HL-60 (cell line): ENCODE measurements around the gene SLC9A7.

Source experiments
- DNase-seq, 2 experiments: peaks; one replicate each; pipeline ENCODE4 v3.0.0-alpha.2; 2010 to 2020; ENCODE audit warnings: low read depth in 1 of 2, low spot score in 1 of 2
- H3K27ac ChIP-seq: fragments of 250-450 bp; sonication (Bioruptor Pico); replicated peaks from 2 replicates; pipeline ENCODE4 v1.5.1; 2020; ENCODE audit warnings: mild to moderate bottlenecking, moderate library complexity
- H3K27me3 ChIP-seq: fragments of 250-450 bp; sonication (Bioruptor Pico); 2 replicates; pipeline ENCODE4 v1.5.1; 2021; ENCODE audit warnings: mild to moderate bottlenecking, moderate library complexity; ENCODE audit not compliant: insufficient read depth, poor library complexity, severe bottlenecking
- H3K4me3 ChIP-seq: replicated peaks from 2 replicates; pipeline ENCODE4 v1.5.1; 2011; ENCODE audit warnings: mild to moderate bottlenecking, control low read depth, low read length; ENCODE audit not compliant: insufficient read depth
- CTCF ChIP-seq: IDR thresholded peaks from one replicate; pipeline ENCODE4 v1.5.1; 2011; ENCODE audit warnings: low read length, control low read depth, inconsistent platforms; ENCODE audit not compliant: insufficient read depth
- GABPA ChIP-seq: IDR thresholded peaks from 2 replicates; pipeline ENCODE4 v1.6.1; 2012; ENCODE audit warnings: low read depth
- POLR2AphosphoS5 ChIP-seq: IDR thresholded peaks from 2 replicates; pipeline ENCODE4 v1.6.1; 2012; ENCODE audit warnings: low read depth
- SPI1 ChIP-seq: IDR thresholded peaks from 2 replicates; pipeline ENCODE4 v1.6.1; 2012; ENCODE audit warnings: low read depth, mild to moderate bottlenecking, borderline replicate concordance
- TF ChIP-seq, protein P1 (sequence below): IDR thresholded peaks from 2 replicates; pipeline ENCODE4 v1.6.1; 2012; ENCODE audit warnings: low read depth; ENCODE audit not compliant: insufficient replicate concordance

Gene SLC9A7

GRCh38 chrX:46757593-46757992, 1.3 kb downstream of the SLC9A7 start:
- Histone ChIP-seq H3K27me3 (no peaks in the 10 kb centered on the region), H3K27ac (no peak overlapping the region), H3K4me3 (peak overlapping the region; percentile 60; the same call in 1 of the 2 replicates)
- no peak for DNase-seq
- no peak for TF ChIP-seq SPI1
- TF ChIP-seq GABPA: no peak
- no peak for TF ChIP-seq CTCF

GRCh38 chrX:46757052-46757451, 1.9 kb downstream of the SLC9A7 start:
- H3K27me3 ChIP-seq: no peaks in the 10 kb centered on the region
- no peak overlapping the region for H3K4me3 ChIP-seq
- DNase-seq: no peak
- no peak overlapping the region for H3K27ac ChIP-seq
- TF ChIP-seq SPI1 (no peak), CTCF (no peak), POLR2AphosphoS5 (no peak), GABPA (no peak)
- TF ChIP-seq, protein P1, sequence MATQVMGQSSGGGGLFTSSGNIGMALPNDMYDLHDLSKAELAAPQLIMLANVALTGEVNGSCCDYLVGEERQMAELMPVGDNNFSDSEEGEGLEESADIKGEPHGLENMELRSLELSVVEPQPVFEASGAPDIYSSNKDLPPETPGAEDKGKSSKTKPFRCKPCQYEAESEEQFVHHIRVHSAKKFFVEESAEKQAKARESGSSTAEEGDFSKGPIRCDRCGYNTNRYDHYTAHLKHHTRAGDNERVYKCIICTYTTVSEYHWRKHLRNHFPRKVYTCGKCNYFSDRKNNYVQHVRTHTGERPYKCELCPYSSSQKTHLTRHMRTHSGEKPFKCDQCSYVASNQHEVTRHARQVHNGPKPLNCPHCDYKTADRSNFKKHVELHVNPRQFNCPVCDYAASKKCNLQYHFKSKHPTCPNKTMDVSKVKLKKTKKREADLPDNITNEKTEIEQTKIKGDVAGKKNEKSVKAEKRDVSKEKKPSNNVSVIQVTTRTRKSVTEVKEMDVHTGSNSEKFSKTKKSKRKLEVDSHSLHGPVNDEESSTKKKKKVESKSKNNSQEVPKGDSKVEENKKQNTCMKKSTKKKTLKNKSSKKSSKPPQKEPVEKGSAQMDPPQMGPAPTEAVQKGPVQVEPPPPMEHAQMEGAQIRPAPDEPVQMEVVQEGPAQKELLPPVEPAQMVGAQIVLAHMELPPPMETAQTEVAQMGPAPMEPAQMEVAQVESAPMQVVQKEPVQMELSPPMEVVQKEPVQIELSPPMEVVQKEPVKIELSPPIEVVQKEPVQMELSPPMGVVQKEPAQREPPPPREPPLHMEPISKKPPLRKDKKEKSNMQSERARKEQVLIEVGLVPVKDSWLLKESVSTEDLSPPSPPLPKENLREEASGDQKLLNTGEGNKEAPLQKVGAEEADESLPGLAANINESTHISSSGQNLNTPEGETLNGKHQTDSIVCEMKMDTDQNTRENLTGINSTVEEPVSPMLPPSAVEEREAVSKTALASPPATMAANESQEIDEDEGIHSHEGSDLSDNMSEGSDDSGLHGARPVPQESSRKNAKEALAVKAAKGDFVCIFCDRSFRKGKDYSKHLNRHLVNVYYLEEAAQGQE: no peak

- no peak overlapping the region for H3K27ac ChIP-seq
- no peaks in the 10 kb centered on the region for H3K27me3 ChIP-seq
- DNase-seq: peak in 1 of 2 experiments; percentile 43
- H3K4me3 ChIP-seq: no peak overlapping the region
- TF ChIP-seq, protein P1: no peak
- TF ChIP-seq SPI1: no peak
These were observed 3.2 kb downstream of the SLC9A7 start for GRCh38 chrX:46755671-46756070.

DNA sequence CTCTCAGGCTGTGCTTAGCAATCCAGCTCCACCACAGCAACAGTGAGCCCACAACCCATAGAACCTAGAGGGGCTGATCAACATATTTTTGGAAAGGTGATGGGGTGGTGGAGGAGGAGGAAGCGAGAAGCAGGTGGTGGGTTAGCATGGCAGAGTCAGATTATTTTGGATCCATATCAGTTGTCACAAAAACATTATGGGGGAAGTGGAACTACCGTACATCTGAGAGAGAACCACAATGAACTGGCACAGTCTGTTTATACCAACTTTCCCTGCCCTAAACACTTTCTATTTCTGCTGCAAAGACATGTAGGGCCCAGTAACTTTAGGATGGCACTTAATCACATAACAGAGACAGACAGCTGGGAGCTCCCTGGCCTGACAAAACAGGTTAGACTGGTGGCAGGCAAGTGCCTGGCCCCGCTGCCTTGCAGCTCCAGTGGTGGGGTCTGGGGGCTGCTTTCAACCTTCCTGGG, 4.3 kb downstream of the SLC9A7 start:
- Histone ChIP-seq H3K27ac (no peak overlapping the region), H3K4me3 (no peak overlapping the region), H3K27me3 (no peaks in the 10 kb centered on the region)
- no peak for DNase-seq
- TF ChIP-seq POLR2AphosphoS5: no peak
- TF ChIP-seq GABPA: no peak
- no peak for TF ChIP-seq CTCF
- TF ChIP-seq, protein P1: no peak
- no peak for TF ChIP-seq SPI1
